Adipocyte (in vitro differentiated cells): ENCODE results near the gene INHBA.

Experiments used
- DNase-seq: peaks from one replicate; pipeline ENCODE4 v3.0.0-alpha.2; 2015; ENCODE audit warnings: low read depth
- H3K27me3 ChIP-seq: replicated peaks from 2 replicates; pipeline ENCODE4 v1.7.0; 2013; ENCODE audit warnings: mild to moderate bottlenecking, low read length, moderate library complexity; ENCODE audit not compliant: control insufficient read depth, insufficient read depth
- H3K36me3 ChIP-seq: 2 replicates; pipeline ENCODE4 v1.7.0; 2013; ENCODE audit warnings: low read length, mild to moderate bottlenecking, moderate library complexity; ENCODE audit not compliant: control insufficient read depth, insufficient read depth, severe bottlenecking
- H3K4me1 ChIP-seq: 2 replicates; pipeline ENCODE4 v1.7.0; 2013; ENCODE audit warnings: mild to moderate bottlenecking, low read length, moderate library complexity; ENCODE audit not compliant: control insufficient read depth, insufficient read depth
- H3K4me3 ChIP-seq: 2 replicates; pipeline ENCODE4 v1.7.0; 2013; ENCODE audit warnings: mild to moderate bottlenecking, low read length, moderate library complexity
- H3K9ac ChIP-seq: 2 replicates; pipeline ENCODE4 v1.7.0; 2013; ENCODE audit warnings: mild to moderate bottlenecking, low read length, moderate library complexity
- H3K9me3 ChIP-seq: 2 replicates; pipeline ENCODE4 v1.7.0; 2013; ENCODE audit warnings: mild to moderate bottlenecking, low read length, moderate library complexity; ENCODE audit not compliant: control insufficient read depth

The INHBA gene

GRCh38 chr7:41710838-41711237, 7.9 kb upstream of the INHBA start:
- H3K36me3 ChIP-seq, result no peaks in the 10 kb centered on the region
- H3K27me3 ChIP-seq, result no peaks in the 10 kb centered on the region
- H3K4me1 ChIP-seq, result peaks cover 5% of the 10 kb centered on the region
- no peak for DNase-seq
- H3K9ac ChIP-seq, result no peak overlapping the region
- no peaks in the 10 kb centered on the region for H3K9me3 ChIP-seq
- H3K4me3 ChIP-seq, result no peak overlapping the region

- H3K4me1 ChIP-seq, result peaks cover 8% of the 10 kb centered on the region
- H3K27me3 ChIP-seq, result no peaks in the 10 kb centered on the region
- no peak overlapping the region for H3K4me3 ChIP-seq
- no peaks in the 10 kb centered on the region for H3K9me3 ChIP-seq
- no peaks in the 10 kb centered on the region for H3K36me3 ChIP-seq
- peak; percentile 63 for DNase-seq
- no peak overlapping the region for H3K9ac ChIP-seq
These were observed 6.7 kb upstream of the INHBA start for GRCh38 chr7:41709621-41710020.

GRCh38 chr7:41708581-41709358, 5.9 kb upstream of the INHBA start:
- Histone ChIP-seq H3K4me3 (no peak overlapping the region), H3K9ac (no peak overlapping the region), H3K4me1 (peaks cover 8% of the 10 kb centered on the region), H3K9me3 (no peaks in the 10 kb centered on the region), H3K36me3 (no peaks in the 10 kb centered on the region), H3K27me3 (no peaks in the 10 kb centered on the region)
- no peak for DNase-seq

- H3K9me3 ChIP-seq, result no peaks in the 10 kb centered on the region
- peaks cover 10% of the 10 kb centered on the region for H3K4me1 ChIP-seq
- peak overlapping the region; percentile 79 for H3K4me3 ChIP-seq
- no peaks in the 10 kb centered on the region for H3K27me3 ChIP-seq
- H3K36me3 ChIP-seq, result no peaks in the 10 kb centered on the region
- DNase-seq, result no peak
- peak overlapping the region; percentile 80 for H3K9ac ChIP-seq
These were observed 3.5 kb upstream of the INHBA start for GRCh38 chr7:41706228-41706930.

- H3K4me3 ChIP-seq, result peak overlapping the region; percentile 79
- no peaks in the 10 kb centered on the region for H3K27me3 ChIP-seq
- peak overlapping the region; percentile 80 for H3K9ac ChIP-seq
- DNase-seq, result peak; percentile 95
- H3K36me3 ChIP-seq, result no peaks in the 10 kb centered on the region
- no peaks in the 10 kb centered on the region for H3K9me3 ChIP-seq
- H3K4me1 ChIP-seq, result peaks cover 17% of the 10 kb centered on the region
These were observed 2.4 kb upstream of the INHBA start for GRCh38 chr7:41705109-41705901.

GRCh38 chr7:41701068-41701941, 1.6 kb downstream of the INHBA start:
- H3K9me3 ChIP-seq, result no peaks in the 10 kb centered on the region
- H3K27me3 ChIP-seq, result no peaks in the 10 kb centered on the region
- H3K36me3 ChIP-seq, result no peaks in the 10 kb centered on the region
- DNase-seq, result peak; percentile 52
- H3K4me1 ChIP-seq, result peaks cover 37% of the 10 kb centered on the region
- peak overlapping the region; percentile 62 for H3K9ac ChIP-seq
- peak overlapping the region; percentile 88 for H3K4me3 ChIP-seq

- Histone ChIP-seq H3K36me3 (no peaks in the 10 kb centered on the region), H3K27me3 (no peaks in the 10 kb centered on the region), H3K4me3 (peak overlapping the region; percentile 88), H3K9me3 (no peaks in the 10 kb centered on the region), H3K9ac (peak overlapping the region; percentile 86), H3K4me1 (peaks cover 39% of the 10 kb centered on the region)
- peak; percentile 56 for DNase-seq
These were observed 2.8 kb downstream of the INHBA start for GRCh38 chr7:41700044-41700471.

- peak overlapping the region; percentile 86 for H3K9ac ChIP-seq
- H3K4me1 ChIP-seq, result peaks cover 45% of the 10 kb centered on the region
- no peaks in the 10 kb centered on the region for H3K9me3 ChIP-seq
- H3K4me3 ChIP-seq, result peak overlapping the region; percentile 88
- H3K27me3 ChIP-seq, result no peaks in the 10 kb centered on the region
- H3K36me3 ChIP-seq, result no peaks in the 10 kb centered on the region
- DNase-seq, result peak; percentile 66
These were observed 3.4 kb downstream of the INHBA start for GRCh38 chr7:41699516-41699915.

- H3K4me1 ChIP-seq, result peaks cover 47% of the 10 kb centered on the region
- no peaks in the 10 kb centered on the region for H3K27me3 ChIP-seq
- peak overlapping the region; percentile 88 for H3K4me3 ChIP-seq
- H3K9me3 ChIP-seq, result no peaks in the 10 kb centered on the region
- peak overlapping the region; percentile 86 for H3K9ac ChIP-seq
- DNase-seq, result peak; percentile 63
- H3K36me3 ChIP-seq, result no peaks in the 10 kb centered on the region
These were observed 4.2 kb downstream of the INHBA start for GRCh38 chr7:41698726-41699125.

- no peaks in the 10 kb centered on the region for H3K36me3 ChIP-seq
- H3K4me1 ChIP-seq, result peaks cover 53% of the 10 kb centered on the region
- peak; percentile 35 for DNase-seq
- H3K27me3 ChIP-seq, result no peaks in the 10 kb centered on the region
- peak overlapping the region; percentile 86 for H3K9ac ChIP-seq
- H3K4me3 ChIP-seq, result peak overlapping the region; percentile 88
- no peaks in the 10 kb centered on the region for H3K9me3 ChIP-seq
These were observed 4.8 kb downstream of the INHBA start for GRCh38 chr7:41698114-41698513.
